GM23338 (cell line): ENCODE data around the gene DNM1L. TPM values are rescaled to one million over a fixed set of nuclear protein-coding genes. Genes with fewer than 3 reads are reported as not detected.
A peak's percentile ranks its signal among the peaks of the same experiment; 100 is the strongest.

ENCODE experiments used
- ATAC-seq: fragments of 200-7000 bp; cut with Tn5 transposase; 3 replicates; pipeline ENCODE4 v1.9.1; 2020
- DNase-seq: peaks from one replicate; pipeline ENCODE4 v3.0.0-alpha.2; 2015; ENCODE audit warnings: low spot score
- H2AFZ ChIP-seq: fragments of 200-600 bp; sonication (generic); 2 replicates; pipeline ENCODE4 v1.8.0; 2016; ENCODE audit warnings: antibody characterized with exemption, mild to moderate bottlenecking, moderate library complexity
- H3F3A ChIP-seq: fragments of 200-600 bp; sonication (generic); replicated peaks from 2 replicates; pipeline ENCODE4 v1.8.0; 2017; ENCODE audit warnings: antibody characterized with exemption, mixed run types, low read depth
- H3K27ac ChIP-seq: fragments of 200-600 bp; sonication (generic); 2 replicates; pipeline ENCODE4 v1.6.1; 2016; ENCODE audit warnings: low read depth
- H3K27me3 ChIP-seq: fragments of 200-600 bp; sonication (generic); 2 replicates; pipeline ENCODE4 v1.8.0; 2016; ENCODE audit warnings: mild to moderate bottlenecking, mixed run types, moderate library complexity; ENCODE audit not compliant: insufficient read depth
- H3K36me3 ChIP-seq: fragments of 200-600 bp; sonication (generic); 2 replicates; pipeline ENCODE4 v1.8.0; 2016; ENCODE audit warnings: mild to moderate bottlenecking; ENCODE audit not compliant: insufficient read depth
- H3K4me1 ChIP-seq: fragments of 200-600 bp; sonication (generic); 2 replicates; pipeline ENCODE4 v1.8.0; 2016; ENCODE audit warnings: mild to moderate bottlenecking, moderate library complexity; ENCODE audit not compliant: insufficient read depth
- H3K4me2 ChIP-seq: fragments of 200-600 bp; sonication (generic); 2 replicates; pipeline ENCODE4 v1.7.1; 2017; ENCODE audit warnings: mixed run types
- H3K4me3 ChIP-seq: fragments of 200-600 bp; sonication (generic); 2 replicates; pipeline ENCODE4 v1.6.1; 2016; ENCODE audit warnings: mixed run types
- H3K79me2 ChIP-seq: fragments of 200-600 bp; sonication (generic); replicated peaks from 2 replicates; pipeline ENCODE4 v1.8.0; 2017; ENCODE audit warnings: mild to moderate bottlenecking; ENCODE audit not compliant: insufficient read depth
- H3K9me2 ChIP-seq: fragments of 200-600 bp; sonication (generic); 2 replicates; pipeline ENCODE4 v1.8.0; 2017; ENCODE audit not compliant: insufficient read depth
- H4K20me1 ChIP-seq: fragments of 200-600 bp; sonication (generic); replicated peaks from 2 replicates; pipeline ENCODE4 v1.8.0; 2017; ENCODE audit warnings: mild to moderate bottlenecking; ENCODE audit not compliant: insufficient read depth
- H3K27ac Mint-ChIP-seq: 2 replicates; pipeline ENCODE4 v1.8.0; 2020; ENCODE audit warnings: inconsistent platforms, mild to moderate bottlenecking, moderate library complexity, mixed read lengths
- H3K27me3 Mint-ChIP-seq: 3 replicates; pipeline ENCODE4 v1.8.0; 2022; ENCODE audit warnings: low read depth, mild to moderate bottlenecking, moderate library complexity, mixed read lengths, inconsistent platforms; ENCODE audit not compliant: insufficient read depth, poor library complexity
- H3K36me3 Mint-ChIP-seq: 3 replicates; pipeline ENCODE4 v1.8.0; 2021; ENCODE audit warnings: low read depth, mild to moderate bottlenecking, inconsistent platforms, moderate library complexity, mixed read lengths
- H3K4me1 Mint-ChIP-seq: 3 replicates; pipeline ENCODE4 v1.8.0; 2020; ENCODE audit warnings: mild to moderate bottlenecking, inconsistent platforms, mixed read lengths
- H3K4me3 Mint-ChIP-seq: 3 replicates; pipeline ENCODE4 v1.8.0; 2021; ENCODE audit warnings: moderate library complexity, mild to moderate bottlenecking, inconsistent platforms, mixed read lengths
- H3K9me3 Mint-ChIP-seq: 3 replicates; pipeline ENCODE4 v1.8.0; 2020; ENCODE audit warnings: moderate library complexity, mild to moderate bottlenecking, inconsistent platforms, mixed read lengths
- CREB1 ChIP-seq: fragments of 250-450 bp; sonication (Bioruptor Pico); IDR thresholded peaks from 2 replicates; pipeline ENCODE4 v1.5.0; 2020; ENCODE audit warnings: low read depth, mild to moderate bottlenecking, moderate library complexity
- ETS1 ChIP-seq: IDR thresholded peaks from 2 replicates; pipeline ENCODE4 v1.6.1; 2016; ENCODE audit warnings: antibody characterized with exemption
- EZH2 ChIP-seq: fragments of 200-600 bp; sonication (generic); IDR thresholded peaks from one replicate; pipeline ENCODE4 v1.8.0; 2017; ENCODE audit warnings: antibody characterized with exemption, mild to moderate bottlenecking, low read depth; ENCODE audit not compliant: unreplicated experiment
- EZH2phosphoT487 ChIP-seq: fragments of 200-600 bp; sonication (generic); IDR thresholded peaks from one replicate; pipeline ENCODE4 v1.8.1; 2018; ENCODE audit warnings: antibody characterized with exemption; ENCODE audit not compliant: unreplicated experiment
- JUNB ChIP-seq: IDR thresholded peaks from one replicate; pipeline ENCODE4 v1.6.1; 2016; ENCODE audit warnings: antibody characterized with exemption; ENCODE audit not compliant: unreplicated experiment
- NANOG ChIP-seq: IDR thresholded peaks from 2 replicates; pipeline ENCODE4 v1.6.1; 2016; ENCODE audit warnings: antibody characterized with exemption, borderline replicate concordance
- POLR2AphosphoS5 ChIP-seq: IDR thresholded peaks from 2 replicates; pipeline ENCODE4 v1.6.1; 2016; ENCODE audit warnings: antibody characterized with exemption, low read depth
- REST ChIP-seq: IDR thresholded peaks from one replicate; pipeline ENCODE4 v1.6.1; 2018; ENCODE audit warnings: antibody characterized with exemption; ENCODE audit not compliant: unreplicated experiment
- STAT1 ChIP-seq: IDR thresholded peaks from one replicate; pipeline ENCODE4 v1.6.1; 2016; ENCODE audit warnings: antibody characterized with exemption; ENCODE audit not compliant: unreplicated experiment
- ZNF331 ChIP-seq: fragments of 250-450 bp; sonication (Bioruptor Pico); IDR thresholded peaks from 2 replicates; pipeline ENCODE4 v1.5.0; 2020; ENCODE audit warnings: low read depth, mild to moderate bottlenecking, moderate library complexity
- polyA plus RNA-seq: library from polyadenylated mRNA; unstranded; fragments of >200 nt; fragmentation: Nextera tagmentation; extraction: Ambion mirVana; gene quantifications from 2 replicates; pipeline ENCODE4 v1.2.1, GENCODE V29; 2016
- total RNA-seq: library from RNA; depleted of rRNA; stranded (reverse); fragments of >200 nt; shearing (Covaris generic); gene quantifications from 2 replicates; pipeline ENCODE4 v1.2.3, GENCODE V29; 2014
- TF ChIP-seq, protein P1 (sequence below), 2 experiments: fragments of 200-600 bp in 1 of 2; sonication (generic) in 1 of 2; conservative IDR thresholded peaks; 2 replicates each; pipeline versions ENCODE4 v1.5.1 to v1.6.1; 2016 to 2017; ENCODE audit warnings: antibody characterized with exemption in 2 of 2, low read depth in 2 of 2, mild to moderate bottlenecking in 2 of 2, moderate library complexity in 1 of 2

DNM1L gene
- total and polyA plus RNA-seq, 2 experiments from 2014 or later = 72.2 to 94.8 TPM

DNA sequence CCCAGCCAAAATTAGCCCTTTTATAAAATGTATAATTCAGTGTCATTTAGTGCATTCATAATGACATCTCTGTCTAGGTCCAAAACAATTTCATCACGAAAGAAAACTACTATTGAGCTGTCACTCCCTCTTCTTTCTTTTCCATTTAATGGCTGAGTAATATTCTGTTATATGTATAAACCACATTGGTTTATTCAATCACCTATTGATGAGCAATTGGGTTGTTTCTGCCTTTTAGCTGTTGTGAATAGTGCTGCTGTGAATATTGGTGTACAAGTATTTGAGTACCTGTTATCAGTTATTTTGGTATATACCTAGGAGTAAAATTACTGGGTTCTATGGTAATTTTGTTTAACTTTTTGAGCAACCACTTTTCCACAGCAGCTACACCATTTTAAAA, 7.2 kb downstream of the DNM1L start (continued):
- TF ChIP-seq ETS1 = no peak
- TF ChIP-seq STAT1 = no peak
- TF ChIP-seq NANOG = no peak
- no peak for TF ChIP-seq EZH2
- no peak for TF ChIP-seq JUNB
- TF ChIP-seq EZH2phosphoT487 = no peak
- no peak for TF ChIP-seq REST
- no peak for TF ChIP-seq POLR2AphosphoS5
- TF ChIP-seq, protein P1, sequence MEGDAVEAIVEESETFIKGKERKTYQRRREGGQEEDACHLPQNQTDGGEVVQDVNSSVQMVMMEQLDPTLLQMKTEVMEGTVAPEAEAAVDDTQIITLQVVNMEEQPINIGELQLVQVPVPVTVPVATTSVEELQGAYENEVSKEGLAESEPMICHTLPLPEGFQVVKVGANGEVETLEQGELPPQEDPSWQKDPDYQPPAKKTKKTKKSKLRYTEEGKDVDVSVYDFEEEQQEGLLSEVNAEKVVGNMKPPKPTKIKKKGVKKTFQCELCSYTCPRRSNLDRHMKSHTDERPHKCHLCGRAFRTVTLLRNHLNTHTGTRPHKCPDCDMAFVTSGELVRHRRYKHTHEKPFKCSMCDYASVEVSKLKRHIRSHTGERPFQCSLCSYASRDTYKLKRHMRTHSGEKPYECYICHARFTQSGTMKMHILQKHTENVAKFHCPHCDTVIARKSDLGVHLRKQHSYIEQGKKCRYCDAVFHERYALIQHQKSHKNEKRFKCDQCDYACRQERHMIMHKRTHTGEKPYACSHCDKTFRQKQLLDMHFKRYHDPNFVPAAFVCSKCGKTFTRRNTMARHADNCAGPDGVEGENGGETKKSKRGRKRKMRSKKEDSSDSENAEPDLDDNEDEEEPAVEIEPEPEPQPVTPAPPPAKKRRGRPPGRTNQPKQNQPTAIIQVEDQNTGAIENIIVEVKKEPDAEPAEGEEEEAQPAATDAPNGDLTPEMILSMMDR (conservative IDR thresholded peaks at IDR 0.05; ENCODE audit: low read depth in 2 of 2) = no peak
- no peak for TF ChIP-seq CREB1 (CRISPR knock-in tag)

DNA sequence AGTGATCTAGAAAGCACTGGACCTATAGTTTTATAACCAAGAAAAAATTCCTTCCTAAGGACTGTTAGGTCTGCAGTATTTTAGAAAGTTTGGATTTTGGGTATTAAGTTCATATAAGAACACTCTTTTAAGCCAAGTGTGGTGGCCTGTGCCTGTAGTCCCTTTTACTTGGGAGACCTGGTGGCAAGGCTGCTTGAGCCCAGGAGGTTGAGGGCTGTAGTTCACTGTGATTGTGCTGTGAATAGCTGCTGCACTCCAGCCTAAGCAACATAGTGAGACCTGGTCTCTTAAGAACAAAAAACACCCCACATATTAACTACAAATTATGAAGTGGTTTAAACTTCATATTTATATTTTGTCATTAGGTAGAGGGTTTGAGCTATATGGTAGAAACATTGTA, 9.7 kb downstream of the DNM1L start:
- Histone ChIP-seq H3K36me3 (no peaks in the 10 kb centered on the region), H3K27ac (peak overlapping the region; percentile 48), H3K79me2 (peaks cover 100% of the 10 kb centered on the region), H3K4me2 (no peak overlapping the region), H4K20me1 (peaks cover 12% of the 10 kb centered on the region), H3K4me1 (peaks cover 26% of the 10 kb centered on the region), H3F3A (no peaks in the 10 kb centered on the region), H3K4me3 (no peak overlapping the region), H2AFZ (no peak overlapping the region), H3K27me3 (no peaks in the 10 kb centered on the region), H3K9me2 (no peaks in the 10 kb centered on the region)
- peaks cover 30% of the 10 kb centered on the region for H3K4me1 Mint-ChIP-seq
- H3K36me3 Mint-ChIP-seq = peaks cover 31% of the 10 kb centered on the region
- H3K9me3 Mint-ChIP-seq = peaks cover 1% of the 10 kb centered on the region; the same call in 2 of the 3 replicates
- DNase-seq (peak; percentile 54), ATAC-seq (peak; percentile 90)
- no peak overlapping the region for H3K4me3 Mint-ChIP-seq
- peaks cover 3% of the 10 kb centered on the region for H3K27me3 Mint-ChIP-seq
- peak overlapping the region; percentile 19; the same call in 1 of the 2 replicates for H3K27ac Mint-ChIP-seq
- TF ChIP-seq ZNF331 (CRISPR knock-in tag) (no peak), CREB1 (CRISPR knock-in tag) (no peak), REST (no peak), JUNB (no peak), ETS1 (no peak), STAT1 (no peak)
